Suprapubic skin (tissue), 4 donors: Measurements from ENCODE around the gene DCDC2B. TPM values are rescaled to one million over a fixed set of nuclear protein-coding genes. Genes with fewer than 3 reads are reported as not detected.
A peak's percentile ranks its signal among the peaks of the same experiment; 100 is the strongest.

Source experiments
- DNase-seq, 2 donors: peaks; one replicate each; pipeline ENCODE4 v3.0.0-alpha.2; 2019; ENCODE audit warnings: low spot score in 2 of 2
- H3K27ac ChIP-seq: fragments of 200-600 bp; sonication (generic); one replicate; pipeline ENCODE4 v1.5.1; 2019
- H3K27me3 ChIP-seq: fragments of 200-600 bp; sonication (generic); one replicate; pipeline ENCODE4 v1.5.1; 2019
- H3K36me3 ChIP-seq: fragments of 200-600 bp; sonication (generic); one replicate; pipeline ENCODE4 v1.5.1; 2019
- H3K4me1 ChIP-seq: fragments of 200-600 bp; sonication (generic); one replicate; pipeline ENCODE4 v1.5.1; 2019
- H3K4me3 ChIP-seq: fragments of 200-600 bp; sonication (generic); one replicate; pipeline ENCODE4 v1.5.1; 2019; ENCODE audit warnings: mild to moderate bottlenecking
- H3K9me3 ChIP-seq: fragments of 200-600 bp; sonication (generic); one replicate; pipeline ENCODE4 v1.5.1; 2019
- CTCF ChIP-seq, 2 donors: fragments of 200-600 bp in 1 of 2; fragments of 450-650 bp in 1 of 2; sonication (generic) in 1 of 2; IDR thresholded peaks; one replicate each; pipeline ENCODE4 v1.5.1; 2016 to 2019; ENCODE audit warnings: antibody characterized with exemption in 2 of 2, mild to moderate bottlenecking in 1 of 2, moderate library complexity in 1 of 2
- EP300 ChIP-seq: sonication (generic); formaldehyde crosslinking; IDR thresholded peaks from one replicate; pipeline ENCODE4 v1.6.1; 2017; ENCODE audit warnings: antibody characterized with exemption
- POLR2A ChIP-seq, 2 donors: fragments of 450-650 bp; IDR thresholded peaks; one replicate each; pipeline ENCODE4 v1.6.1; 2017; ENCODE audit warnings: antibody characterized with exemption in 2 of 2, mild to moderate bottlenecking in 2 of 2, moderate library complexity in 2 of 2
- POLR2AphosphoS5 ChIP-seq, 3 donors: sonication (generic); formaldehyde crosslinking; IDR thresholded peaks; one replicate each; pipeline ENCODE4 v1.6.1; 2017; ENCODE audit warnings: antibody characterized with exemption in 3 of 3
- WGBS: methylation state at CpG from one replicate; pipeline ENCODE4 v1.1.5; 2018; 5-methylcytosine and 5-hydroxymethylcytosine counted together
- total RNA-seq, 4 donors: library from RNA; depleted of rRNA; stranded (reverse); fragments of >200 nt; gene quantifications; one replicate each; pipeline ENCODE4 v1.1.0, GENCODE V29; 2016

The DCDC2B gene
- total RNA-seq, 4 donors from 2014 or later = not detected

GRCh38 chr1:32221980-32222755 lies 13.3 kb downstream of the DCDC2B start, which contains the start of the genes EIF3I and TMEM234:
TSS of gene EIF3I (plus strand) at chr1:32222407. CDS start at chr1:32222442, 35 bp downstream.
TSS of gene TMEM234 (minus strand) at chr1:32222353. CDS start at chr1:32222322, 31 bp downstream.
- peaks cover 33% of the 10 kb centered on the region for H3K4me1 ChIP-seq
- peak within 1 kb of the TSS; percentile 88 for H3K27ac ChIP-seq
- peaks cover 46% of the 10 kb centered on the region for H3K36me3 ChIP-seq
- H3K4me3 ChIP-seq = peak within 1 kb of the TSS; percentile 59
- TF ChIP-seq CTCF (IDR thresholded peaks at IDR 0.05) (no peak), POLR2A (IDR thresholded peaks at IDR 0.05) (peak; percentile 71 to 83), POLR2AphosphoS5 (IDR thresholded peaks at IDR 0.05) (peak; percentile 64 to 94 (median 80))
- under 1% methylated on average over 39 of the region's 46 CpGs for WGBS
- DNase-seq = peak; percentile 97 to 98
- H3K9me3 ChIP-seq = no peaks in the 10 kb centered on the region
- H3K27me3 ChIP-seq = no peaks in the 10 kb centered on the region

- Histone ChIP-seq H3K4me3 (no peak overlapping the region), H3K36me3 (peaks cover 49% of the 10 kb centered on the region), H3K27ac (peak overlapping the region; percentile 88), H3K4me1 (peaks cover 33% of the 10 kb centered on the region), H3K9me3 (no peaks in the 10 kb centered on the region), H3K27me3 (no peaks in the 10 kb centered on the region)
- DNase-seq = no peak
- WGBS = 71% methylated on average over 3 of the region's 3 CpGs
- TF ChIP-seq EP300 (no peak), POLR2A (IDR thresholded peaks at IDR 0.05) (no peak), CTCF (IDR thresholded peaks at IDR 0.05) (no peak), POLR2AphosphoS5 (IDR thresholded peaks at IDR 0.05) (no peak)
Observed at GRCh38 chr1:32223683-32224082, 14.8 kb downstream of the DCDC2B start.

- Histone ChIP-seq H3K27me3 (no peaks in the 10 kb centered on the region), H3K9me3 (no peaks in the 10 kb centered on the region), H3K4me3 (no peak overlapping the region), H3K4me1 (peaks cover 33% of the 10 kb centered on the region), H3K36me3 (peaks cover 55% of the 10 kb centered on the region), H3K27ac (no peak overlapping the region)
- 83% methylated on average over 4 of the region's 4 CpGs for WGBS
- TF ChIP-seq POLR2A (IDR thresholded peaks at IDR 0.05) = no peak
- no peak for TF ChIP-seq EP300
- no peak for DNase-seq
Observed at GRCh38 chr1:32224285-32224684, 15.4 kb downstream of the DCDC2B start.

- Histone ChIP-seq H3K27ac (no peak overlapping the region), H3K4me3 (no peak overlapping the region), H3K9me3 (no peaks in the 10 kb centered on the region), H3K4me1 (peaks cover 6% of the 10 kb centered on the region), H3K27me3 (no peaks in the 10 kb centered on the region), H3K36me3 (peaks cover 82% of the 10 kb centered on the region)
- 71% methylated on average over 3 of the region's 3 CpGs for WGBS
- no peak for DNase-seq
- TF ChIP-seq POLR2AphosphoS5 (IDR thresholded peaks at IDR 0.05) (no peak), POLR2A (IDR thresholded peaks at IDR 0.05) (no peak), EP300 (no peak), CTCF (IDR thresholded peaks at IDR 0.05) (no peak)
Observed at GRCh38 chr1:32228771-32229170, 19.9 kb downstream of the DCDC2B start.

- no peak overlapping the region for H3K4me3 ChIP-seq
- TF ChIP-seq EP300 (no peak), POLR2A (IDR thresholded peaks at IDR 0.05) (no peak), POLR2AphosphoS5 (IDR thresholded peaks at IDR 0.05) (no peak), CTCF (IDR thresholded peaks at IDR 0.05) (no peak)
- H3K36me3 ChIP-seq = peaks cover 63% of the 10 kb centered on the region
Observed at GRCh38 chr1:32231843-32232432, 23.0 kb downstream of the DCDC2B start.

More at GRCh38 chr1:32231843-32232432, 23.0 kb downstream of the DCDC2B start:
- Histone ChIP-seq H3K27ac (no peak overlapping the region), H3K9me3 (no peaks in the 10 kb centered on the region), H3K27me3 (no peaks in the 10 kb centered on the region), H3K4me1 (no peaks in the 10 kb centered on the region)
- 83% methylated on average over 5 of the region's 5 CpGs for WGBS
- no peak for DNase-seq
